ENCODE results near the gene SIK3.
"Not testable (repeated sequence)": the region's sequence is repeated elsewhere in the genome, so short reads cannot be mapped to it uniquely, and the experiment has no call there.

Gene SIK3

DNA sequence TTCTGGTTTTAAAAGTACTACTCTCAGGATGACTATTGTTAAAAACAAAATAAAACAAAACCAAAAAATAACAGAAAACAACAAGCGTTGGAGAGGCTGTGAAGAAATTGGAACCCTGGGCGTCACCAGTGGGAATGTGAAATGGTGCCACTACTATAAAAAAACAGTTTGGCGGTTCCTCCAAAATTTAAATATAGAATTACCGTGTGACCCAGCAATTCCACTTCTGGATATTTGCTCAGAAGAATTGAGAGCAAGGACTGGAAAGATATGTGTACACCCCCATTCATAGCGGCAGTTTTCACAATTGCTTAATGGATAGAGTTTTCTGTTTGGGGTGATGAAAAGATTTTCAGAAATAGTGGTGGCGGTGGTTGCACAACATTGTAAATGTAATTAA, 283.7 kb downstream of the SIK3 start:
- DNase-seq, result no peak

DNA sequence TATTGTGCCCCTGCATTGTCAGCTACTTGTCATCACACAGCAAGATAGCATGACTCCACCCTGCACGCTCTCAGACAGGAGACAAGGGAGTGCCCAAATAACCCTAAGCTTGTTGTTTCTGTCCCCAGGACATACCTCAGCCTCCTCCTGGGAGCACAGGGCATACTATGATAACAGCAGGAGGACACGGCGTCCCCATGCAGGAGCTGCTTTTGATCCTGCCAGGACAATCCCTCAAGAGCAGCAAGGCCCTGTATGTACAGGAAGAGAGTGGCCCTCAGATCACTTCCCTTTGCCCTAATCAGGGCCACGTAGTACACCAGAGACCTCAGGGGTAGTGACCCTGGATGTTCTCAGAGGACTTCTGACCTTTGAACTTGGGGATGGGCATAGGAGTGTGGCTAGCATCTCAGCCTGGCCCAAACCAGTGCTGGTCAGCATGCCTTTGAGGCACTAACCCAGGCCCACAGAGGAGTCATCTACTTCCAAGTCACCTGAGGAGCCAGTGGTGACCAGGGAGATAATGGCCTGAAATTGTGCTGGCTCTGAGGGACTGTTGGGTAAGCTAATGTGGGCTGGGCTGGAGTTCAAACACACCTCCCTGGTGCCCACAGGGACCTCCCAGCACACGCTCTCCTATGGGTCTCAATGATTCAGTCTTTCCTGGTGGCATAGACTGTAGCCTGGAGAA, 284.3 kb downstream of the SIK3 start:
- DNase-seq, result no peak

DNA sequence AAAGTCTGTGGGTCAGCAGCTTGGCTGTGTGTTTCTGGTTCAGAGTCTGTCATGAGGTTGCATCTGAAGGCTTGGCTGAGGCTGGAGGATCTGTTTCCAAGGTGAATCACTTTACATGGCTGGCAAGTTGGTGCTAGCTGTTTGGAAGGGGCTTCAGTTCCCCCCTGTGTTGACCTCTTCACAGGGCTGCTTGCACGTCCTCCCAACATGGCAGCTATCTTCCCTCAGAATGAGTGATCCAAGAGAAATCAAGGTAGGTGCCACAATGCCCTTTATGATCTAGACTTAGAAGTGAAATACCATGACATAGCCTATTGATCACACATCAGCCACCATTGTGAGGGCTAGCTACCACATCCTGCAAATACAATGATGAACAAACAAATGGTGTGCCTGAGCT, 285.1 kb downstream of the SIK3 start:
- no peak for DNase-seq

DNA sequence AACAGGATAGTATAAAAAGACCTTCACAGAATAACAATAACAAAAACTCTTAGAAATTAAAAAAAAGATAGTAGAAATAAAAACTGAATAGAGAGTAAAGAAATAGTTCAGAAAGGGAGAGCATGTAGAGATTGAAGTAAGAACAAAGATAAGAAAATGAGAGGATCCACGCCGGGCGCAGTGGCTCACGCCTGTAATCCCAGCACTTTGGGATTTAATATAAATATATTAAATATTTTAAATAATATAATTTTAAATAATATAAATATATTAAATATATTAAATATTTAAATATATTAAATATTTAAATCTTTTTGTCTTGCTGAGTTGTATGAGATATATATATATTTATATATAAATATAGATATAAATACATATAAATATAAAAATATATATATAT, 286.1 kb downstream of the SIK3 start:
- DNase-seq, result no peak

DNA sequence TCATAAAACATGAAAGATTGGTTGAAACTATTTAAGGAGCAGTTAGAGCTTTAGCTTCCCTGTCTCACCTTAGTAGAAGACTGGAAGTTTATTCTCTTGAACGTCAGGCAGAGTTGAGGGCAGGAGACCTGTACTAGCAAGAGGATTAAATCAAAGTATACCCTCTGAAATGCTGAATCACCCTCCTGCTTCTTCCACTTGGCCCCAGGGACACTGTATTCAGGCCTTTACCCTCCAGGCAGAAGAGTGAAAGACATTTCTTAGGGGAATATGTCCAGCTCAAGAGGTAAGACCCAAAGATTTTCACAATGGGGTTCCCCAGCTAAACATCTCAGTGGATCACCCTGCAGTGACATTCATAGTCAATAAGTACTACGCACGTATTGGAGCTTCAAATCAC, 287.0 kb downstream of the SIK3 start:
- no peak for DNase-seq

DNA sequence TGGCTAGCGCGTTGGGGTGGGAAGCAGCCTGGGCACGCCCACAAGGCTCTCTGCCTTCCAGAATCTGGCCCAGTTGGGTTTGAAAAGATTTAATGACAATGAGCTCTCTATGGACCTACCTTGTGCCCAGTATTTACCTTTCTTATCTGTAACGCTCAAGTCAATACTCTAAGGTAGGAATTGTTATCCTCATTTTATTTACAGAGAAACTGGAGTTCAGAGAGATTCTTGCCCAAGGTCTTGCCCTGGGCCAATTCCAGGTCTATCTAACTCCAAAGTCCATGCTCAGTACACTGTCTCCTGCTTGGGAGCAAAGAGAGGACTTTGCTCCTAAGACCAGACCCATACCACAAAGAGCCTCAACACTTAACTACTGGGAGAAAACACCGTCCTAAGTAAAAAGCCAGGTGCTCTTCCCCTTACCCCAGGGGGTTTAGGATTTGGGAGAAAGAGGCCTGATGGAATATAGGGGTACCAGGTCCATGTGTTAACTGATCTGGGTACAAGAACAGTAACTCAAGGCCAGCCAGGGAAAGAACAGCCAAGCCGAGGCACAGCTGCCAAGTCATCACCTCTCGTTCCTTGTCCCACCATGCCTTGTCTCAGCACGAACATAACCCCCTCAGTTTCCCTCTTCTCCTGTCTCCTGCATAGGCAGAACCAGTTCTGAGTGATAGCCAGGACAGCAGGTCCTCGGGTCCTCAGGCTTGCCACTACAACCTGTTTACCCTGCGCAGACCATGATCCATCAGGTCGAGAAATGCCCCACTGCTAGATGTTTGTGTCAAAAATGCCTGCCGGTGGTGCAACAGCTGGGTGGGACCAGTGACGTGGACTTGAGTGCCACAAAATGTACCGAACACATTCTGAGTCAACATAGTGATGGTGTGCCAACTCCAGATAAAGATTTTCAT, 289.7 kb downstream of the SIK3 start:
- no peak for DNase-seq

DNA sequence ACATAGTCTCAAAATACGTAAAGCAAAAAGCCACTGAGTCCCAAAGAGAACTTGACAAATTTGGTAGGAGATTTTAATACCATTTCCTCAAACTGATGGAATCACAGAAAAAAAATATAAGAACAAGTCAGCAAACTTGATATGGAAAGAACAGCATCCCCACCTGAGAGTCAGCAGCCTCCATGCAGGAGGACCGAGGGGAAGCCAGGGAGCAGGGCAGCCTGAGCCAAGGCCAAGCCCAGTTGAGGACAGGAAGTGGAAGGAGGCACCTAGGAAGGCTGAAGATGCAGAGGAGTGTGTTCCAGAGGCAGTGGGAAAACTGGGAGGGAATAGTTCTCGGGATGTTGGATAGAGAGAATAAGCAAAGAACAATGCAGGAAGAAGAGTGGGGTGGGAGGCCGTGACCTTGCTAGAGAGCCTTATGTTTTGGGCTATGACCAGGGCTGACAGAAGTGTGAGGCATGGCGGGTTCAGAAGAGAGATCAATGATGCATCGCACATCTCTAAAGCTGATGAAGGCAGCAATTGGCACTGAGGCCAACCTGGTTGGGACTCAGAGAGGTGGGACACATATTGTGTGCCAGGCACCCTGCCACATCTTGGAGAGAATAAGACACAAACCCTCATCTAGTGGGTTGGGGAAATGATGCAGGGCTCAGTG, 290.5 kb downstream of the SIK3 start:
- DNase-seq, result no peak

DNA sequence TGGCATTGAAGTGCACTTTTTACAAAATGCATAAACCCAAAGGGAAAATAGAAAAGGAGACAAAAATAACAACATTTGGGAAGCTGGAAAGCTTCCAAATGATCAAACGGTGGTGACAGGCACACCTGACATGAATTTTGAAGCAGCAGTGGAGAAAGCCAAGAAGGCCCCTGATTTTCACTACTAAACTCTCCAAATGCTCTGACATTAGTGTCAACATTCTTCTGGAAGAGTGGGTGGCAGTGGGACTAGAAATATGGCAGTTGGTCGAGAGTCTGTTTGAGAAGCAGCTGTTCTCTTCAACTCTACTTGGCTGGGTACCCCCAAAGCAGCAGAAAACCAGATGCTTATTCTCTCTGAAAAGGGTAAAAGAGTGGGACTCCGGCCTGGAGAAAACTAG, 294.2 kb downstream of the SIK3 start:
- no peak for DNase-seq

DNA sequence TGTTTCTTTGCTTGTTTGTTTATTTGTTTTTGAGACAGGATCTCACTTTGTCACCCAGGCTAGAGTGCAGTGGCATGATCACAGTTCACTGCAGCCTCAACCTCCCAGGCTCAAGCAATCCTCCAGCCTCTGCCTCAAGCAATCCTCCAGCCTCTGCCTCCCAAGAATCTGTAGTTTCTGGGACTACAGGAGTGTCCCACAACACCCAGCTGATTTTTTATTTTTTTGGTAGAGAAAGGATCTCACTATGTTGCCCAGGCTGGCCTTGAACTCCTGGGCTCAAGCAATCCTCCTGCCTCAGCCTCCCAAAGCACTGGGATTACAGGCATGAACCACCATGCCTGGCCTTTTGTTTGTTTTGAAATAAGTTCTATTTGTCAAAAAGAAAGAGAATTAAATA, 296.6 kb downstream of the SIK3 start:
- DNase-seq, result not testable (repeated sequence)

DNA sequence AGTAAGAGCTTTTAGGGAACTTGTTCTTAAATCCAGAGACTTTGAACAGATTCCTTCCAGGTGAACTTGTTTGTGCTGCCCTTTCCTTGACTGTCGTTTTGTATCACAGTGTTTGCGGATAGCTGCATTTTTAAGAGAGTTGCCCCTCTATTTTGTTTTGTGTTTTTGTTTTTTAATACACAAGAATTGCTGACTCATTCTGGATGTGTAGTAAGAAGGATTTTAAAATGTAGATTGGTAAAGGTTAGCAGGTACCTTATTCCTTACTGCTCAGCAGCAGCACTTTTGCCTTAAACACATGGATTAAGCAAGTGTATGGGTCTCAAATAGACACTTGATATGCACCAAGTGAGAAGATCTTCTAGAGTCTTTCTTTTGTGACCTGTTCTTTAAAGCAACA, 297.6 kb downstream of the SIK3 start:
- DNase-seq, result no peak

DNA sequence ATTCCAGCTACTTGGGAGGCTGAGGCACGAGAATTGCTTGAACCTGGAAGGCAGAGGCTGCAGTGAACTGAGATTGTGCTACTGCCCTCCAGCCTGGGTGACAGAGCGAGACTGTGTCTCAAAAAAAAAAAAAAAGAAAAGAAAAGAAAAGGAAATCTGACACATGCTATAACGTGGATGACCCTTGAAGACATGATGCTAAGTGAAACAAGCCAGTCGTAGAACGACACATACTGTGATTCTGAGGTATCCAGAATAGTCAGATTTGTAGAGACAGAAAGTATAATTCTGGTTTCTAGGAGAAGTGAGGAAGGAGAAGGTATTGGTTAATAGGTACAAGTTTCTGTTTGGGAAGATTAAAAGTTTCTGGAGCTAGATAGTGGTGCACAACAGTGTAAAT, 299.9 kb downstream of the SIK3 start:
- no peak for DNase-seq

DNA sequence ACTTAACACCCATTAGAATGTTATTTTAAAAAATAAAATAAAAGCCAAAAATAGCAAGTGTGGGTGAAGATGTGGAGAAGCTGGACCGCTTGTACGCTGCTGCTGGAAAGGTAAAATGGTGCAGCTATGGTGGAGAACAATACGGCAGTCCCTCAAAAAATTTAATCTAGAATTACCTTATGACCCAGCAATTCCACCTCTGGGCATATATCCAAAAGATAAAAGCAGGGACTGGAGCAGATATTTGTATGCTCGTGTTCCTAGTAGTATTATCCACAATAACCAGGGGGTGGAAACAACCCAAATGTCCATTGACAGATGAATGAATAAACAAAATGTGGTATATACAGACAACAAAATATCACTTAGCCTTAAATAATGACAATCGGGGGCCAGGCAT, 300.4 kb downstream of the SIK3 start:
- DNase-seq, result no peak

DNA sequence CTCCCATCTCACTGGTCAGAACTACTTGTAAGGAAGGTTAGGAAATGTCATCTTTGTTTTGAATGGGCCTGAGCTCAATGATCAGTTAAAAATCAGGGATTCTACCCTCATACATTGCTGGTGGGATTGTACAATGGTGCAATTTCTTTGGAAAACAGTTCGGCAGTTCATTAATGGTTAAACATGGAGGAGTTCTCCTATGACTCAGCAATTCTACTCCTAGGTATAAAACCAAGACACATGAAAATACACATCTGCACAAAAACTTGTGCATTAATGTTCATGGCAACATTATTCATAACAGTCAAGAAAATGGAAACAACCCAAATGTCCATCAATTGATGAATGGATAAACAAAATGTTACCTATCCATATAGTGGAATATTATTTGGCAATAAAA, 301.7 kb downstream of the SIK3 start:
- no peak for DNase-seq

DNA sequence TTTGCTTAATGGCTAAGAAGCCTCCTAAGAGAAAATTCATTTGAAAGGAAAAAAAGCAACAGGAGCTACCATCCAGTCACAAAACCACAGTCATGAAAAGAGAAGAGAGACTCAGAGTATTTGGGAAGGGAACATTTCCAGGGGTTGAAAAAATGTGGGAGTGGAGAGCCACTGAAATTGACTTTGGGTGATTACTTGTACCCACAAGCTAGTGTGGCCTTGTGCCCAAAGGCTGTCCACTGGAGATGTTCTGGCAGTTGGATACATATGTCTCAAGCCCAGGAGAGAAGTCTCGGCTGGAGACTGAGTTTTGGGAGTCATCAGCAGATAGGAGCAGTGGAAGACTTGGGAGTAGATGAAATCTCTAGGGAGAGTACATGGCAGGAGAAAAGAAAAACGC, 303.4 kb downstream of the SIK3 start:
- DNase-seq, result no peak

DNA sequence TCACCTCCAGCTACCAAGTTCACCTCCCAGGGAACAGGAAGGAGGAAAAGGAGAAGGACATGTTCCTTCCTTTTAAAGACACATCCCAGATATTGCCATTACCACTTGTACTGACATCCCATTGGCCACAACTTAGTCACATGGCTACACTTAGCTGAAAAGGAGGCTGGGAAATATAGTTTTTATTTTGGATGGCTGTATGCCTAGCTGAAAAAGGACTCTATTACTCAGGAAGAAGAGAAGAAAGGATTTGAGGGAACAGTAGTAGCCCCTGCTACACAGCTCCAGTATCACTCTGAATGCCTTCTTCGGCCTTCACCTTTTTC, 304.5 kb downstream of the SIK3 start:
- no peak for DNase-seq

Data from stimulated activated naive CD4-positive, alpha-beta T cell (primary cell).